CD4-positive, alpha-beta T cell treated with Interleukin-15 for 4 hours (primary cell): ENCODE measurements around the gene CLC.
A peak's percentile ranks its signal among the peaks of the same experiment; 100 is the strongest.
"Not testable (repeated sequence)": the region's sequence is repeated elsewhere in the genome, so short reads cannot be mapped to it uniquely, and the experiment has no call there.

Experiments
- DNase-seq: peaks from one replicate; pipeline ENCODE4 v3.0.0-alpha.2; 2020; ENCODE audit warnings: low spot score

The CLC gene

DNA sequence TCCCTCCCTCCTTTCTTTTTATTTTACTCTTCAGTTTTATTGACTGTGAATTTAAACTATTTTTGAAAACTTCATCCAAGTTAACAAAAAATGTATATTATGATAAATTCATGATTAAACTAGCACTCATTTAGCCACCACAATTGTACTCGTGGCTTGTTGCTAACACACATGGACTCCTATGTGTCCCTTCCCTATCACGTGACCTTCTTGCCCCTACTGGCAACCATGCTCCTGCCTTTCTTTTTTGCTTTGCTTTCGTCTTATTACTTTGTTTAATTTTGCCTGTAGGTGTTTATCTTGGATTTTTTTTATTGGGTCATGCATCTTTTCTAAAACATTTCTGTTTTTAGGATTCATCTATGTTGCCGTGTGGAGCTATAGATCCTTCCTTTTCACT lies 8.2 kb downstream of the CLC start:
- DNase-seq = no peak

DNA sequence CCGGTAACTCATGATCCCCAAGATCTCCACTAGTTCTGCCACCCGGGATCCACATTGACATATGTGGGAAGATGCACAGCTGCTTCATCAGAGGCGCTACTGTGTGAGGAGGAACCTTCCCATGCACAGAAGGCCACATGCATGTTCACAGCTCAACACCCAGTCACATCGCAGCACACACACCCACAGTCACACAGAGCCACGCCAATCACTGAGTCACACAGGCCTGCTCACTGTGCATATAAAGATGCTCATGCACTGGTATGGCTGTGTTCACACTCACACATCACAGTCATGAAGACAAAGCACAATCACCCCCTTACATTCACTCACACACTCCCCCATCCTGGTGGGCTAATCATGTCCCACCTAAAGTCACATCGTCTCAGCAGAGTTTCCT lies 9.8 kb downstream of the CLC start:
- DNase-seq = no peak

DNA sequence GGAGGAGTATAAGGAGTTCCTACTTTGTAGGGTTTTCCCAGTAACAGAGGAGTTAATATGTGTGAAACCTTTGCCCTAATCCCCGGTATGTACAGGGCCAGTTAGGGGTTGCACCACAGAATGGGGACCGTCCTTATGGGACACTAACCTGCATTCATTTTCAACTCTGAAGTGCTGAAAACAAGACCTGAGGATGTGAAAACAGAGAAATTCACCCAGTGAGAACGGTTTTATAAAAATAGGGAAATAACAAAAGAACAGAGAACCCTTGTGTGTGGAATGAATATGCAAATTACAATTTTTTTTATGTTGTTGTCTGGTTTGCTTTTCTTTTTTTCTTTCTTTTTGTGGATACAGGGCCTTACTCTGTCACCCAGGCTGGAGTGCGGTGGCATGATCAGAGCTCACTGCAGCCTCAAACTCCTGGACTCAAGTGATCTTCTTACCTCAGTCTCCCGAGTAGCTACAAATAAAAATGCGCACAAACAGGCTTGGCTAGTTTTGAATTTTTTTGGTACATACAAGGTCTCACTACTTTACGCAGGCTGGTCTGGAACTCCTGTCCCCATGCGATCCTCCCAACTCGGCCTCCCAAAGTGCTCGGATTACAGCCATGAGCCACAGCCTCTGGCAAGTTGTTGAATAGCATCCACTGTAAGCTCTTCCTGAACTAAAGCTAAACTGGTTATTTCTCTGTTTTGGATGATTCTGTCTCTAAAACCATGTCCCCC lies 10.6 kb downstream of the CLC start:
- DNase-seq = no peak

- no peak for DNase-seq
Measured at GRCh38 chr19:39725995-39726394, 11.8 kb downstream of the CLC start.

GRCh38 chr19:39720144-39720543 lies 17.7 kb downstream of the CLC start:
- not testable (repeated sequence) for DNase-seq

DNA sequence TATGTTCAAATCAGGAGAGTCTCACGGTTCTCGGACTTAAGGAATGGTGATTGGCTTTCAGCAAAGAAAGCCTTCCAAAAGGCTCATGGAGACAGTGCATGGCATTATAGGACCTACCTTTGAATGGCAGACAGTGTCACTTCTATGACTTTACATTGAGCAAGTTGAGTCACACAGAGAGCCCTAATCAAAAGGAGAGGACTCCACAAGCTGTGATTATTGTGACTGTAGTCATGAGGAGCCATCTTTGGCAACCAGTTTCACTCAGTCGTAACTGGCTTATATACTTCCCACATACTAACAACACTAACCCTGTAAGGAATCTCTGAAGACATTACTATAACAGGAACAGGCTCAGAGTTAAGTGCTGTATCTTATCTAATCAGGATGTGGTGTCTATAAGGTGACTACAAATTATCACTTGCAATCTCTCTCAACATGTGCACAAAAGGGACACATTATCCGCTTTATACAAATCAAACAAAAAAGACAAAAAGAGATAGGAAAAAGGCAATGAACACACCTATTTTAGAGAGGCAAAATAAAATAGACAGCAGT lies 27.4 kb downstream of the CLC start:
- DNase-seq = no peak

- no peak for DNase-seq
Measured at GRCh38 chr19:39709026-39709872, 28.6 kb downstream of the CLC start.

GRCh38 chr19:39708594-39708993 lies 29.2 kb downstream of the CLC start:
- no peak for DNase-seq

GRCh38 chr19:39705578-39706188 lies 32.1 kb downstream of the CLC start:
- peak; percentile 8 for DNase-seq

DNA sequence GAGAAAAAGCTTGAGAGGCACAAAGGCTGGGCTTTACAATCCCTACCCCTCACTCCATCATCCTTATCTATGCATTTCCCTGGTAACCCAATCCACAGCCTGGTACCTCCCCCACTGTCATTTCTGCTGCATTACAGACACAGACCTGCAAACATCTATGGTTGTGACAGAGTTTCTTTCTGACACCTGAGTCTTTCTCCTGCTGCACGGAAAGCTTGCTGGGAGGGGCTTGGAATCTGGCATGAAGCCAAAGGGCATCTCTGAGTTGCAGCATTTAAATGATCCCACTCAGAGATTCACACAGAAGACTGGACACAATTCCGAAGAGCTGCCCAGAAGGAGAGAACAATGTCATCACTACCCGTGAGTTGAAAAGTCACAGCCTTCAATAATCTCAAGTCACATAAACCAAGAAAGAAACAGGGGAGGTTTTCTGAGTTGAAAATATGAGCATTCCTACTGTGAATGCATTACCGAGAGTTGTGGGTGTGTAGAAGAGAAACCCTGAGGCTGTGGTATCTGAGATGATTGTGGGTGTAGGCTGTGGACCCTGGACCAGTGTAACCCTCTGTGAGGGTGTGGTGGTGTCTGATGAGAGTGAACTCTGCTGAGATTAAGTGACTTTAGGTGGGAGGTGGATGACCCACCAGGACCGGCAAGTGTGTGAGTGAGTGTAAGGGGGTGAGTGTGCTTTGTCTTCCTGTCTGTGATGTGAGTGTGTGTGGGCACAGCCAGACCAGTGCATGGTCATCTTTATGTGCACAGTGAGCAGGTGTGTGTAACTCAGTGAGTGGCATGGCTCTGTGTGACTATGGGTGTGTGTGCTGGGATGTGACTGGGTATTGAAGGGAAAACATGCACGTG lies 33.4 kb downstream of the CLC start, which contains the start of gene LGALS14:
TSS of gene LGALS14 (plus strand) at position 301 of the 864 bp plus-strand sequence. CDS start at position 349, 48 bp downstream.
- DNase-seq = no peak

DNA sequence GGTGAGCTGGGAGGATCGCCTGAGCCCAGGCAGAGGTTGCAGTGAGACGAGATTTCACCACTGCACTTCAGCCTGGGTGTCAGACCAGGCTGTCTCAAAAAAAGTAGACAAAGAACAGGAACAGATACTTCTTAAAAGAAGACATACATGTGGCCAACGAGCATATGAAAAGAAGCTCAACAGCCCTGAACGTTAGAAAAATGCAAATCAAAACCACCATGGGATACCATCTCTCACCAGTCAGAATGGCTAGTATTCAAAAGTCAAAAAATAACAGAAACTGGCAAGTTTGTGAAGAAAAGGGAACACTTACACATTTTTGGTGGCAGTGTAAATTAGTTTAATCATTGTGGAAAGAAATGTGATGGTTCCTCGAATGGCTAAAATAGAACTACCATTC lies 36.5 kb downstream of the CLC start:
- no peak for DNase-seq

- no peak for DNase-seq
Measured at GRCh38 chr19:39698535-39698934, 39.3 kb downstream of the CLC start.

DNA sequence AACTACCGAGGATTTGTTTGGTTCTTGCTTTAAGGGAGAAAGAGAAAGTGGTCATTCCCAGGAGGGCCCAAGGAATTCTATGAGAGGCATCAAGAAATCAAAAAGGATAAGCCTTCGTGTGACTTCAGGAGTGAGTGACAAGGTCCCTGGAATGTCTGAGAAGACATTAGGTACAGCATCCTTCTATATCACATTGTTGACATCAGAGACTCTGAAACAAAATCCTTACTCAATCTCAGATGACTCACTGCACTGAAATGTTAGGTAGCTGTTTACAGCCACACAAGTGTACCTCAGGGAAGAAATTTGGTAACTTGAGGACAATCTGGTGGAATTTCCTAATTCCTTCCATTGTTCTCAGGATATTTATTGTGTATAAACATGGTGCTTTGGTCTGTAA lies 41.4 kb downstream of the CLC start:
- no peak for DNase-seq

DNA sequence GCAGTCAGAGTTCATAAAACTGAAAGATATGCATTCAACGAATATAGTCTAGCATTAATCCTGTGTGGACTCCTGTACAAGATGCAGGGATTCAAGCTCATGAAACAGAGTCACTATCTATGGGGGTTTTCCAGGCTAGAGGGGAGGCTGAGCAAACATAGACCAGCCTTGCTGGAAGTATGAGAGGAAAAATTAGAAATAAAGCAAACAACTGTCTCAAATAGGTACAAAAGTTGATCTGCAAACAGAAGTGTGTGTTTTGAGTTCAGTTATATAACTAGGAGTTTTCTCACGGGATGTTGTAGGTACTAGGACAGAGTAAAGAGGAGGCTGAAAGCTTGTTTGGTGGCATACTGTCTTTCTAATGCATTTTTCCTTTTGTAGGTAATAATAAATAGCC lies 42.1 kb downstream of the CLC start:
- DNase-seq = no peak

DNA sequence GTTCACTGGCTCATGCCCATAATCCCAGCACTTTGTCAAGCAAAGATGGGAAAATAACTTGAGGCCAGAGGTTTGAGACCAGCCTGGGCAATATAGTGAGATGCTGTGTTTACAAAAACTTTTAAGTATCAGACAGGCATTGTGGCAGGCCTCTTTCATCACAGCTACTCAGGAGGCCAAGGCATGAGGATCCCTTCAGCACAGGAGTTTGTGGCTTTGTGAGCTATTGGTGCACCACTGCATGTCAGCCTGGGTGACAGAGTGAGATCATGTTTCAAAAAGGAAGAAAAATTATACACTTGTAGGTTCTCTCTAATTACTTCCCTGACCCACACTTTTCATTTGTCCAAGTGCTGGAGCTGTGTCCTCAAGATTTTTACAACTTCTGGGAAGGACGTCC lies 45.0 kb downstream of the CLC start:
- no peak for DNase-seq

DNA sequence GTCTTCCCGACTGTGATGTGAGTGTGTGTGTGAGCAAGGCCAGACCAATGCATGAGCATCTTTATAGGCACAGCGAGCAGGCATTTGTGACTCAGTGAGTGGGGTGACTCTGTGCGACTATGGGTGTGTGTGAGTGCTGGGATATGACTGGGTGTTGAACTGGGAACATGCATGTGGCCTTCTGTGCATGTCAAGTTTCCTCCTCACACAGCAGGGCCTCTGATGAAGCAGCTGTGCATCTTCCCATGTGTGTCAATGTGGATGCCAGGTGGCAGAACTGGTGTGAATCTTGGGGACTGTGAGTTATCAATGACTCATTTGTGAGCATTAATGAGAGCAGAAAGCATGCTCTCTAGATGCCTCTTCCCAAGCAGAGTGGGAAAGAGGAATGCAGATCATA lies 45.7 kb downstream of the CLC start:
- DNase-seq = no peak

DNA sequence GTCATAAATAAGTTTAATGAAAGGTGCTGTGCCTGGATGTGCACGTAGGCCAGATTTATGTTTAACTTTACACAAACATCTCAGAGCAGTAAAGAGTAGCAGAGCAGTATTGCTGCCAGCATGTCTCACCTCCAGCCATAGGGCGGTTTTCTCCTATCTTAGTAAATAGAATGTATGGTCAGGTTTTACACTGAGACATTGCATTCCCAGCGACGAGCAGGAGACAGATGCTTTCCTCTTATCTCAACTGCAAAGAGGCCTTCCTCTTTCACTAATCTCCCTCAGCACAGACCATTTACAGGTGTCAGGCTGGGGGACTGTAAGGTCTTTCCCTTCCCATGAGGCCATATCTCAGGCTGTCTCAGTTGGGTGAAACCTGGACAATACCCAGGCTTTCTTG lies 49.2 kb downstream of the CLC start:
- DNase-seq = not testable (repeated sequence)

GRCh38 chr19:39686739-39687138 lies 51.1 kb downstream of the CLC start:
- no peak for DNase-seq

- no peak for DNase-seq
Measured at GRCh38 chr19:39684267-39684666, 53.6 kb downstream of the CLC start.

DNA sequence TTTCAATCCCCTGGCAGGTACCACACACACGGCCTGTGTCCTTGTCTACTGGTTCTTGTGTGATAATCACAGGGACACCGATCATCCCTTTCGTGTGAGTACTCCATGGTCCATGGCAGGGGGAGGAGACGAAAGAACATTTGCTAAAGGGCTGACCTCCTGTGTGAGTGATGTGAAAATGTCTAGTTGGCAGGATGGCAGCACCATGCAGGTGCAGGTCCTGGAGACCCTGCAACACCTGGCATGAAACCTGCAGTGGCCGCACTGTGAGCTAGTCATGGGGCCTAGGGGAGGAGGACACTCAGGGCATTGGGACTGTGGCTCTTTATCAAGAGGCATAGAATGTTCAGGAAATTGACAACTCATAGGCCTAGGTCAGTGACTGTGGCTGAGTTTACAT lies 56.4 kb downstream of the CLC start:
- no peak for DNase-seq
